Measurements from ENCODE around the gene PLEKHA4.

DNA sequence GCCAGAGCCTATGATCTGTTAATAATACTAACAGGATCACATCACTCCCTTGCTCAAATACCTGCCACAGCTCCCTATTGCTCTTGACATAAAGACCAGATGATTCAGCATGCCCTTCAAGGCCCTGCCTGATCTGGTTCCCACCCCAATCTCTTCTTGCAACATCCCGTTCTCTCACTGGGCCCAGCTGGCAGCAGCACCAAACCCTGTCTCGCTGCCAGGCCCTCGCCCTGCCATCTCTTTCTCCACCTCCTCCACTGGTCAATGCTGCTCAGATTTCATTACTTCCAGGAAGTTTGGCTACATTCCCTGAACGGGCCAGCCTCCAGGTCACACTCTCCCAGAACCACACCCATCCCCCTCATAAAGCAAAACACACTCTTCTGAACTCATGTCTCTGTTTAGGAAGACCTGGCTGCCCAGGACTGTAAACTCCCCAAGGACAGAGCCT, 49.0 kb downstream of the PLEKHA4 start:
- TF ChIP-seq, protein P1, sequence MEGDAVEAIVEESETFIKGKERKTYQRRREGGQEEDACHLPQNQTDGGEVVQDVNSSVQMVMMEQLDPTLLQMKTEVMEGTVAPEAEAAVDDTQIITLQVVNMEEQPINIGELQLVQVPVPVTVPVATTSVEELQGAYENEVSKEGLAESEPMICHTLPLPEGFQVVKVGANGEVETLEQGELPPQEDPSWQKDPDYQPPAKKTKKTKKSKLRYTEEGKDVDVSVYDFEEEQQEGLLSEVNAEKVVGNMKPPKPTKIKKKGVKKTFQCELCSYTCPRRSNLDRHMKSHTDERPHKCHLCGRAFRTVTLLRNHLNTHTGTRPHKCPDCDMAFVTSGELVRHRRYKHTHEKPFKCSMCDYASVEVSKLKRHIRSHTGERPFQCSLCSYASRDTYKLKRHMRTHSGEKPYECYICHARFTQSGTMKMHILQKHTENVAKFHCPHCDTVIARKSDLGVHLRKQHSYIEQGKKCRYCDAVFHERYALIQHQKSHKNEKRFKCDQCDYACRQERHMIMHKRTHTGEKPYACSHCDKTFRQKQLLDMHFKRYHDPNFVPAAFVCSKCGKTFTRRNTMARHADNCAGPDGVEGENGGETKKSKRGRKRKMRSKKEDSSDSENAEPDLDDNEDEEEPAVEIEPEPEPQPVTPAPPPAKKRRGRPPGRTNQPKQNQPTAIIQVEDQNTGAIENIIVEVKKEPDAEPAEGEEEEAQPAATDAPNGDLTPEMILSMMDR (IDR thresholded peaks at IDR 0.05) = no peak
- TF ChIP-seq EP300 (IDR thresholded peaks at IDR 0.05) = no peak

Data from ovary (tissue), 3 donors.